ENCODE results near the gene NUDT16L1. TPM values are rescaled to one million over a fixed set of nuclear protein-coding genes. Genes with fewer than 3 reads are reported as not detected.
A peak's percentile ranks its signal among the peaks of the same experiment; 100 is the strongest.

Gene NUDT16L1
- total and polyA plus RNA-seq, 2 of the 13 experiments (the other 11 are each of a cell fraction or from before 2014, with no cell fraction given): 28.0 to 40.5 TPM

GRCh38 chr16:4692460-4693295 lies 684 bp upstream of the NUDT16L1 start (continued):
- no peak for TF ChIP-seq UBTF (CRISPR knock-in tag; IDR thresholded peaks at IDR 0.05)
- TF ChIP-seq CHD4 (IDR thresholded peaks at IDR 0.05; ENCODE audit: borderline replicate concordance, low read length): no peak
- TF ChIP-seq RERE (CRISPR knock-in tag; IDR thresholded peaks at IDR 0.05; ENCODE audit: low read depth): no peak
- no peak for TF ChIP-seq AKAP8 (CRISPR knock-in tag; IDR thresholded peaks at IDR 0.05)
- TF ChIP-seq, protein P1, sequence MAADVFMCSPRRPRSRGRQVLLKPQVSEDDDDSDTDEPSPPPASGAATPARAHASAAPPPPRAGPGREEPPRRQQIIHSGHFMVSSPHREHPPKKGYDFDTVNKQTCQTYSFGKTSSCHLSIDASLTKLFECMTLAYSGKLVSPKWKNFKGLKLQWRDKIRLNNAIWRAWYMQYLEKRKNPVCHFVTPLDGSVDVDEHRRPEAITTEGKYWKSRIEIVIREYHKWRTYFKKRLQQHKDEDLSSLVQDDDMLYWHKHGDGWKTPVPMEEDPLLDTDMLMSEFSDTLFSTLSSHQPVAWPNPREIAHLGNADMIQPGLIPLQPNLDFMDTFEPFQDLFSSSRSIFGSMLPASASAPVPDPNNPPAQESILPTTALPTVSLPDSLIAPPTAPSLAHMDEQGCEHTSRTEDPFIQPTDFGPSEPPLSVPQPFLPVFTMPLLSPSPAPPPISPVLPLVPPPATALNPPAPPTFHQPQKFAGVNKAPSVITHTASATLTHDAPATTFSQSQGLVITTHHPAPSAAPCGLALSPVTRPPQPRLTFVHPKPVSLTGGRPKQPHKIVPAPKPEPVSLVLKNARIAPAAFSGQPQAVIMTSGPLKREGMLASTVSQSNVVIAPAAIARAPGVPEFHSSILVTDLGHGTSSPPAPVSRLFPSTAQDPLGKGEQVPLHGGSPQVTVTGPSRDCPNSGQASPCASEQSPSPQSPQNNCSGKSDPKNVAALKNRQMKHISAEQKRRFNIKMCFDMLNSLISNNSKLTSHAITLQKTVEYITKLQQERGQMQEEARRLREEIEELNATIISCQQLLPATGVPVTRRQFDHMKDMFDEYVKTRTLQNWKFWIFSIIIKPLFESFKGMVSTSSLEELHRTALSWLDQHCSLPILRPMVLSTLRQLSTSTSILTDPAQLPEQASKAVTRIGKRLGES (CRISPR knock-in tag; IDR thresholded peaks at IDR 0.05; ENCODE audit: borderline replicate concordance): no peak
- TF ChIP-seq ZNF709 (CRISPR knock-in tag; IDR thresholded peaks at IDR 0.05): no peak
- TF ChIP-seq, protein P2, sequence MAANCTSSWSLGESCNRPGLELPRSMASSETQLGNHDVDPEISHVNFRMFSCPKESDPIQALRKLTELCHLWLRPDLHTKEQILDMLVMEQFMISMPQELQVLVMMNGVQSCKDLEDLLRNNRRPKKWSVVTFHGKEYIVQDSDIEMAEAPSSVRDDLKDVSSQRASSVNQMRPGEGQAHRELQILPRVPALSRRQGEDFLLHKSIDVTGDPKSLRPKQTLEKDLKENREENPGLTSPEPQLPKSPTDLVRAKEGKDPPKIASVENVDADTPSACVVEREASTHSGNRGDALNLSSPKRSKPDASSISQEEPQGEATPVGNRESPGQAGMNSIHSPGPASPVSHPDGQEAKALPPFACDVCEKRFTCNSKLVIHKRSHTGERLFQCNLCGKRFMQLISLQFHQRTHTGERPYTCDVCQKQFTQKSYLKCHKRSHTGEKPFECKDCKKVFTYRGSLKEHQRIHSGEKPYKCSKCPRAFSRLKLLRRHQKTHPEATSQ (CRISPR knock-in tag; IDR thresholded peaks at IDR 0.05; ENCODE audit: borderline replicate concordance): no peak
- TF ChIP-seq, protein P3, sequence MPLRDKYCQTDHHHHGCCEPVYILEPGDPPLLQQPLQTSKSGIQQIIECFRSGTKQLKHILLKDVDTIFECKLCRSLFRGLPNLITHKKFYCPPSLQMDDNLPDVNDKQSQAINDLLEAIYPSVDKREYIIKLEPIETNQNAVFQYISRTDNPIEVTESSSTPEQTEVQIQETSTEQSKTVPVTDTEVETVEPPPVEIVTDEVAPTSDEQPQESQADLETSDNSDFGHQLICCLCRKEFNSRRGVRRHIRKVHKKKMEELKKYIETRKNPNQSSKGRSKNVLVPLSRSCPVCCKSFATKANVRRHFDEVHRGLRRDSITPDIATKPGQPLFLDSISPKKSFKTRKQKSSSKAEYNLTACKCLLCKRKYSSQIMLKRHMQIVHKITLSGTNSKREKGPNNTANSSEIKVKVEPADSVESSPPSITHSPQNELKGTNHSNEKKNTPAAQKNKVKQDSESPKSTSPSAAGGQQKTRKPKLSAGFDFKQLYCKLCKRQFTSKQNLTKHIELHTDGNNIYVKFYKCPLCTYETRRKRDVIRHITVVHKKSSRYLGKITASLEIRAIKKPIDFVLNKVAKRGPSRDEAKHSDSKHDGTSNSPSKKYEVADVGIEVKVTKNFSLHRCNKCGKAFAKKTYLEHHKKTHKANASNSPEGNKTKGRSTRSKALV (CRISPR knock-in tag; IDR thresholded peaks at IDR 0.05): no peak; the same call in 1 of the 2 replicates
- TF ChIP-seq, protein P4, sequence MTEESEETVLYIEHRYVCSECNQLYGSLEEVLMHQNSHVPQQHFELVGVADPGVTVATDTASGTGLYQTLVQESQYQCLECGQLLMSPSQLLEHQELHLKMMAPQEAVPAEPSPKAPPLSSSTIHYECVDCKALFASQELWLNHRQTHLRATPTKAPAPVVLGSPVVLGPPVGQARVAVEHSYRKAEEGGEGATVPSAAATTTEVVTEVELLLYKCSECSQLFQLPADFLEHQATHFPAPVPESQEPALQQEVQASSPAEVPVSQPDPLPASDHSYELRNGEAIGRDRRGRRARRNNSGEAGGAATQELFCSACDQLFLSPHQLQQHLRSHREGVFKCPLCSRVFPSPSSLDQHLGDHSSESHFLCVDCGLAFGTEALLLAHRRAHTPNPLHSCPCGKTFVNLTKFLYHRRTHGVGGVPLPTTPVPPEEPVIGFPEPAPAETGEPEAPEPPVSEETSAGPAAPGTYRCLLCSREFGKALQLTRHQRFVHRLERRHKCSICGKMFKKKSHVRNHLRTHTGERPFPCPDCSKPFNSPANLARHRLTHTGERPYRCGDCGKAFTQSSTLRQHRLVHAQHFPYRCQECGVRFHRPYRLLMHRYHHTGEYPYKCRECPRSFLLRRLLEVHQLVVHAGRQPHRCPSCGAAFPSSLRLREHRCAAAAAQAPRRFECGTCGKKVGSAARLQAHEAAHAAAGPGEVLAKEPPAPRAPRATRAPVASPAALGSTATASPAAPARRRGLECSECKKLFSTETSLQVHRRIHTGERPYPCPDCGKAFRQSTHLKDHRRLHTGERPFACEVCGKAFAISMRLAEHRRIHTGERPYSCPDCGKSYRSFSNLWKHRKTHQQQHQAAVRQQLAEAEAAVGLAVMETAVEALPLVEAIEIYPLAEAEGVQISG (CRISPR knock-in tag; IDR thresholded peaks at IDR 0.05): 0 out of 2 replicates have a peak, but pooled peaks have one; percentile 0

All from HepG2 (cell line).